SKM-1 treated with dmso at 0.1 percent for 144 hours (cell line): Measurements from ENCODE around the gene PDZD8.
A peak's percentile ranks its signal among the peaks of the same experiment; 100 is the strongest.

ENCODE experiments used
- DNase-seq: peaks from one replicate; lab custom pipeline; 2025; ENCODE audit not compliant: unreplicated experiment; lab: John Stamatoyannopoulos, UW

PDZD8 gene

GRCh38 chr10:117352724-117353123, 22.5 kb downstream of the PDZD8 start:
- DNase-seq, result no peak

GRCh38 chr10:117351996-117352395, 23.2 kb downstream of the PDZD8 start:
- DNase-seq, result no peak

- no peak for DNase-seq
Observed at GRCh38 chr10:117351558-117351957, 23.7 kb downstream of the PDZD8 start.

- DNase-seq, result no peak
Observed at GRCh38 chr10:117350909-117351308, 24.3 kb downstream of the PDZD8 start.

- no peak for DNase-seq
Observed at GRCh38 chr10:117348236-117348635, 27.0 kb downstream of the PDZD8 start.

- no peak for DNase-seq
Observed at GRCh38 chr10:117346574-117346973, 28.7 kb downstream of the PDZD8 start.

GRCh38 chr10:117345143-117345542, 30.1 kb downstream of the PDZD8 start:
- DNase-seq, result no peak

- DNase-seq, result no peak
Observed at GRCh38 chr10:117342641-117343040, 32.6 kb downstream of the PDZD8 start.

GRCh38 chr10:117341061-117341460, 34.2 kb downstream of the PDZD8 start:
- no peak for DNase-seq

- DNase-seq, result no peak
Observed at GRCh38 chr10:117339979-117340378, 35.3 kb downstream of the PDZD8 start.

- no peak for DNase-seq
Observed at GRCh38 chr10:117339578-117339977, 35.7 kb downstream of the PDZD8 start.

- DNase-seq, result no peak
Observed at GRCh38 chr10:117334926-117335325, 40.3 kb downstream of the PDZD8 start.

GRCh38 chr10:117334066-117334465, 41.2 kb downstream of the PDZD8 start:
- DNase-seq, result no peak

GRCh38 chr10:117327262-117327661, 48.0 kb downstream of the PDZD8 start:
- DNase-seq, result no peak

- no peak for DNase-seq
Observed at GRCh38 chr10:117324367-117324766, 50.9 kb downstream of the PDZD8 start.

- DNase-seq, result no peak
Observed at GRCh38 chr10:117322260-117322659, 53.0 kb downstream of the PDZD8 start.

- DNase-seq, result peak; percentile 41
Observed at GRCh38 chr10:117320050-117320665, 55.1 kb downstream of the PDZD8 start.

GRCh38 chr10:117318909-117319308, 56.3 kb downstream of the PDZD8 start:
- peak; percentile 20 for DNase-seq

GRCh38 chr10:117316701-117317100, 58.5 kb downstream of the PDZD8 start:
- DNase-seq, result no peak

- no peak for DNase-seq
Observed at GRCh38 chr10:117313641-117314040, 61.6 kb downstream of the PDZD8 start.

- no peak for DNase-seq
Observed at GRCh38 chr10:117312430-117312829, 62.8 kb downstream of the PDZD8 start.

- DNase-seq, result no peak
Observed at GRCh38 chr10:117311261-117311660, 64.0 kb downstream of the PDZD8 start.

GRCh38 chr10:117306674-117307073, 68.6 kb downstream of the PDZD8 start:
- DNase-seq, result no peak
